Ishikawa (cell line): ENCODE results near the gene PHLPP2.

Source experiments
- CEBPB ChIP-seq: IDR thresholded peaks from 2 replicates; pipeline ENCODE4 v1.6.1; 2012
- CREB1 ChIP-seq: IDR thresholded peaks from 2 replicates; pipeline ENCODE4 v1.6.1; 2012; ENCODE audit warnings: low read depth
- EGR1 ChIP-seq: IDR thresholded peaks from 2 replicates; pipeline ENCODE4 v1.6.1; 2012
- EP300 ChIP-seq: IDR thresholded peaks from 2 replicates; pipeline ENCODE4 v1.6.1; 2012; ENCODE audit warnings: borderline replicate concordance
- FOXM1 ChIP-seq: IDR thresholded peaks from 2 replicates; pipeline ENCODE4 v1.6.1; 2012; ENCODE audit warnings: low read depth, borderline replicate concordance
- NFIC ChIP-seq: IDR thresholded peaks from 2 replicates; pipeline ENCODE4 v1.6.1; 2012
- RAD21 ChIP-seq: IDR thresholded peaks from 2 replicates; pipeline ENCODE4 v1.6.1; 2012; ENCODE audit warnings: low read depth
- TAF1 ChIP-seq: IDR thresholded peaks from 2 replicates; pipeline ENCODE4 v1.6.1; 2012; ENCODE audit warnings: low read depth, mild to moderate bottlenecking
- TCF12 ChIP-seq: IDR thresholded peaks from 2 replicates; pipeline ENCODE4 v1.6.1; 2012; ENCODE audit warnings: low read depth
- TEAD4 ChIP-seq: IDR thresholded peaks from 2 replicates; pipeline ENCODE4 v1.6.1; 2012
- YY1 ChIP-seq: IDR thresholded peaks from 2 replicates; pipeline ENCODE4 v1.6.1; 2012; ENCODE audit warnings: low read depth
- ZBTB7A ChIP-seq: IDR thresholded peaks from 2 replicates; pipeline ENCODE4 v1.6.1; 2012; ENCODE audit warnings: low read depth
- TF ChIP-seq, protein P1 (sequence below): IDR thresholded peaks from 2 replicates; pipeline ENCODE4 v1.6.1; 2012; ENCODE audit warnings: low read depth, mild to moderate bottlenecking
- TF ChIP-seq, protein P2 (sequence below): IDR thresholded peaks from 2 replicates; pipeline ENCODE4 v1.6.1; 2012
- TF ChIP-seq, protein P3 (sequence below): IDR thresholded peaks from 2 replicates; pipeline ENCODE4 v1.6.1; 2012

PHLPP2 gene

DNA sequence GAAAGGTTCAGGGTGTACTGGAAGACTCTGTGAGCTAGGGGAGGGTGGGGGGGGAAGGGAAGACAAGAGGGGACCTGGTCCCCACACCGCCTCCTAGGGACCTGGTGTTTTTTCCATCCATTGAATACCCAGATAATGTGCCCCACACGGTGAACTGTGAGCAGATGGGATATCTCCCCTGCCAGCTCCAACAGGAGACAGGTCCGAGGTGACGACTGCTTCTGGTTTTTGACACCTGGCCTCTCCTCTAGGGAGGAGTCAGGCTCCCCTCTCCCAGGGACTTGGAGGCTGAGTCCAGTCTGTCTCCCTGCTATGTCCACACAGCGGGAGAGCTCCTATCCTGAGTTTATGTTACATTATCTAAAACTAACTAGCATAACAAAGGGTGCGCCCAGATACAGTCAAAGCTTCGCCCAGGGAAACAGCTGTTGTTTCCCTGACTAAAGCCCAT is 96.7 kb downstream of the PHLPP2 start:
- TF ChIP-seq EP300 (no peak), YY1 (no peak), RAD21 (no peak), FOXM1 (no peak), ZBTB7A (no peak)
- TF ChIP-seq, protein P1, sequence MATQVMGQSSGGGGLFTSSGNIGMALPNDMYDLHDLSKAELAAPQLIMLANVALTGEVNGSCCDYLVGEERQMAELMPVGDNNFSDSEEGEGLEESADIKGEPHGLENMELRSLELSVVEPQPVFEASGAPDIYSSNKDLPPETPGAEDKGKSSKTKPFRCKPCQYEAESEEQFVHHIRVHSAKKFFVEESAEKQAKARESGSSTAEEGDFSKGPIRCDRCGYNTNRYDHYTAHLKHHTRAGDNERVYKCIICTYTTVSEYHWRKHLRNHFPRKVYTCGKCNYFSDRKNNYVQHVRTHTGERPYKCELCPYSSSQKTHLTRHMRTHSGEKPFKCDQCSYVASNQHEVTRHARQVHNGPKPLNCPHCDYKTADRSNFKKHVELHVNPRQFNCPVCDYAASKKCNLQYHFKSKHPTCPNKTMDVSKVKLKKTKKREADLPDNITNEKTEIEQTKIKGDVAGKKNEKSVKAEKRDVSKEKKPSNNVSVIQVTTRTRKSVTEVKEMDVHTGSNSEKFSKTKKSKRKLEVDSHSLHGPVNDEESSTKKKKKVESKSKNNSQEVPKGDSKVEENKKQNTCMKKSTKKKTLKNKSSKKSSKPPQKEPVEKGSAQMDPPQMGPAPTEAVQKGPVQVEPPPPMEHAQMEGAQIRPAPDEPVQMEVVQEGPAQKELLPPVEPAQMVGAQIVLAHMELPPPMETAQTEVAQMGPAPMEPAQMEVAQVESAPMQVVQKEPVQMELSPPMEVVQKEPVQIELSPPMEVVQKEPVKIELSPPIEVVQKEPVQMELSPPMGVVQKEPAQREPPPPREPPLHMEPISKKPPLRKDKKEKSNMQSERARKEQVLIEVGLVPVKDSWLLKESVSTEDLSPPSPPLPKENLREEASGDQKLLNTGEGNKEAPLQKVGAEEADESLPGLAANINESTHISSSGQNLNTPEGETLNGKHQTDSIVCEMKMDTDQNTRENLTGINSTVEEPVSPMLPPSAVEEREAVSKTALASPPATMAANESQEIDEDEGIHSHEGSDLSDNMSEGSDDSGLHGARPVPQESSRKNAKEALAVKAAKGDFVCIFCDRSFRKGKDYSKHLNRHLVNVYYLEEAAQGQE, result no peak
- TF ChIP-seq, protein P2, sequence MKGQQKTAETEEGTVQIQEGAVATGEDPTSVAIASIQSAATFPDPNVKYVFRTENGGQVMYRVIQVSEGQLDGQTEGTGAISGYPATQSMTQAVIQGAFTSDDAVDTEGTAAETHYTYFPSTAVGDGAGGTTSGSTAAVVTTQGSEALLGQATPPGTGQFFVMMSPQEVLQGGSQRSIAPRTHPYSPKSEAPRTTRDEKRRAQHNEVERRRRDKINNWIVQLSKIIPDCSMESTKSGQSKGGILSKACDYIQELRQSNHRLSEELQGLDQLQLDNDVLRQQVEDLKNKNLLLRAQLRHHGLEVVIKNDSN, result no peak

DNA sequence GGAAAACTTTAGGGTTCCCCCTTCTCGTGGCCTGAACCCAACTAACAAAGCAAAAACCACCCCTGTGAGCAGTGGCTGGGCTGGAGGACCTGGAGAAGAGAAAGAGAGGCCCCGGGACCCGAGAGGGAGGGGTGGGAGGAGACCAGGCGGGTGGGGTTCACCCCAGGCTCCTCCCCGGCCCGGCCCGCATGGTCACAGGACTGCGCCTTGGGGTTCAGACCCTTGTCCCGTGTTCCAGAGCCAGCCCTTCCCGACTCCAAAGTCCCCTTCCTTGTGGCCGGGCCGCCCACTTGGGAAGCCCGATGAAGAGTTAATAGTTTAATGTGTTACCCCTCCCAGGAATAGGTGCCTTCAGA is 97.7 kb downstream of the PHLPP2 start:
- no peak for TF ChIP-seq EGR1

DNA sequence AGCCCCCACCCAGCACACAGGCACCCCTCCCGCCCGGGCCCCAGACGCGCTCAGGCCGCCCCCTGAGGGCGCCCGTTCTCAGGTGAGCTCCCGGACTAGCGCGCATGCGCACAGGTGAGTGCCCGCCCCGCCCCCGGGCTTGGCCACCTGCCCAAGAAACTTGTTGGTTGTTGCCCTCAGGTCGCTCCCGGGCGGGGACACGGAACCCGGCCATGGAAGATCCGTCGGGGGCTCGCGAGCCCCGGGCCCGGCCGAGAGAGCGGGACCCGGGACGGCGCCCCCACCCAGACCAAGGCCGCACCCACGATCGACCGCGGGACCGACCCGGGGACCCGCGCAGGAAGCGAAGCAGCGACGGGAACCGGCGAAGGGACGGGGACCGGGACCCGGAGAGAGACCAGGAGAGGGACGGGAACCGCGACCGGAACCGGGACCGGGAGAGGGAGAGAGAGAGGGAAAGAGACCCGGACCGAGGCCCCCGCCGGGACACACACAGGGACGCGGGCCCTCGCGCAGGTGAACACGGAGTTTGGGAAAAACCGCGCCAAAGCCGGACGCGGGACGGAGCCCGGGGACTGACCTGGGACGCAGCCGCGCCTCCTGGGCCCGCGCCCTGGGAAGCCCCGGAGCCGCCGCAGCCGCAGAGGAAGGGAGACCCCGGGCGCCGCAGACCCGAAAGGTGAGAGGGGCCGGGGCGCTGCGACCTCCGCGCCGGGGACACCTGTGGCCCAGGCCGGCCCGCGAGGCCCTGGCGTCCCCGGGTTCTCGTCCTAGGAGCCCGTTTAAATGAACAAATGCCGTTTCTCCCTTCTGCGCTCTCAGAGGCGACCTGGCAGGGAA is 98.3 kb downstream of the PHLPP2 start, which contains the start of gene MARVELD3:
Gene MARVELD3, plus strand, starts transcription at position 167 of the 840 bp plus-strand sequence. Its CDS starts 46 bp downstream, at position 213.
- TF ChIP-seq FOXM1 (no peak), RAD21 (peak; percentile 5; the same call in 1 of the 2 replicates), NFIC (peak; percentile 87), TAF1 (peak; percentile 61; the same call in 1 of the 2 replicates), CEBPB (no peak), EP300 (no peak), YY1 (0 out of 2 replicates have a peak, but pooled peaks have one; percentile 27), ZBTB7A (peak; percentile 62), TEAD4 (no peak), EGR1 (peak; percentile 62; the same call in 1 of the 2 replicates)
- TF ChIP-seq, protein P2, result no peak
- TF ChIP-seq, protein P3, sequence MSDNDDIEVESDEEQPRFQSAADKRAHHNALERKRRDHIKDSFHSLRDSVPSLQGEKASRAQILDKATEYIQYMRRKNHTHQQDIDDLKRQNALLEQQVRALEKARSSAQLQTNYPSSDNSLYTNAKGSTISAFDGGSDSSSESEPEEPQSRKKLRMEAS, result peak; percentile 13; the same call in 1 of the 2 replicates
- TF ChIP-seq, protein P1, result no peak

DNA sequence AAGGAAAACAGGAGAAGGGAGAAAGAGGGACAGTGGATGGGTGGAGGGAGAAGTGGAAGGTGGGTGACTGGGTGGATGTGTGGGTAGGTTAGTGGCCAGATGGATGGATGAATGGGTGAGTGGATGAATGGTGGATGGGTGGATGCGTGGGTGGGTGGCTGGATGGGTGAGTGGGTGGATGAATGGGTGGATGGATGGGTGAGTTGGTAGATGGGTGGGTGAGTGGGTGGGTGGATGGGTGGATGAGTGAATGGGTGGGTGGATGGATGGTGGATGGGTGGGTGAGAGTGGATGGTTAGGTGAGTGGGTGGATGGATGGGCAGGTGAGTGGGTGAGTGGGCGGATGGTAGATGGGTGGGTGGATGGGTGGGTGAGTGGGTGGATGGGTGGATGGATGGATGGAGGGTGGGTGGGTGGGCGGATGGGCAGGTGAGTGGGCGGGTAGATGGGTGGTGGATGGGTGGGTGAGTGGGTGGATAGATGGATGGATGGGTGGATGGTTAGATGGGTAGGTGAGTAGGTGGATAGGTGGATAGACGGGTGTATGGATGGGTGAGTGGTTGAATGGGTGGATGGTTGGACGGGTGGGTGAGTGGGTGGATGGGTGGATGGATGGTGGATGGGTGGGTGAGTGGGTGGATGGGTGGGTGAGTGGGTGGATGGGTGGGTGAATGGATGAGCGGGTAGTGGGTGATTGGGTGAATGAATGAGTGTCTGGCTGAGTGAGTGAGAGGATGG is 99.2 kb downstream of the PHLPP2 start:
- TF ChIP-seq CREB1 (no peak), TAF1 (no peak)

DNA sequence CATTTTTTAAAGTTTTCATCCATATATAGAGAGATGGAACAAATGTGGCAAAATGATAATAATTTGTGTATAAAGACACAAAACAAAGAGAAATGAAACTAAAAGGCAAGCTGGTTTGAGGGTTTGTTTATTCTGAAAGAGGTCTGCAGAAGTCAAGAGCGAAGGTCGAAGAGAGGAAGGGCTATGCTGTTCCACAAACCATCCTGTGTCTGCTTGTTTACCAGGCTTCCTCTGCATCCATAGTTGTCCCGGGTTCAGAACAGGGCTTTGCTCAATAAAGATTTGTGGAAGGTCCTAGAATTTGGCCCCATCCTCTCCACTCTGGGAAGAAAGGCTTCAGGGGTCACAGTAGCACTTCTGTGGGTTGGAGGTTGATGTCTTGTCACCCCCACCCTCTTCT is 100.9 kb downstream of the PHLPP2 start:
- no peak for TF ChIP-seq TCF12
- no peak for TF ChIP-seq ZBTB7A
- no peak for TF ChIP-seq NFIC
- no peak for TF ChIP-seq TEAD4
- TF ChIP-seq, protein P3, result no peak
- no peak for TF ChIP-seq TAF1
- no peak for TF ChIP-seq EP300
- TF ChIP-seq FOXM1, result no peak
- no peak for TF ChIP-seq YY1
- TF ChIP-seq, protein P2, result no peak
- TF ChIP-seq CREB1, result no peak
- TF ChIP-seq CEBPB, result no peak
- TF ChIP-seq EGR1, result no peak
- no peak for TF ChIP-seq RAD21
